Type B pancreatic cell (in vitro differentiated cells): Measurements from ENCODE around the gene NOSTRIN. TPM values are rescaled to one million over a fixed set of nuclear protein-coding genes. Genes with fewer than 3 reads are reported as not detected.

ENCODE experiments used
- DNase-seq: peaks from one replicate; pipeline ENCODE4 v3.0.0; 2021; ENCODE audit warnings: mixed read lengths; ENCODE audit not compliant: unreplicated experiment; ENCODE audit errors: extremely low spot score
- H3K27ac Mint-ChIP-seq: 2 replicates; pipeline ENCODE4 v1.8.0; 2021; ENCODE audit warnings: mild to moderate bottlenecking, mixed read lengths
- H3K27me3 Mint-ChIP-seq: 2 replicates; pipeline ENCODE4 v1.8.0; 2021; ENCODE audit warnings: mixed read lengths
- H3K36me3 Mint-ChIP-seq: 2 replicates; pipeline ENCODE4 v1.8.0; 2021; ENCODE audit warnings: mixed read lengths
- H3K4me1 Mint-ChIP-seq: one replicate; pipeline ENCODE4 v1.8.0; 2021; ENCODE audit warnings: mixed read lengths; ENCODE audit not compliant: unreplicated experiment
- H3K4me3 Mint-ChIP-seq: 2 replicates; pipeline ENCODE4 v1.8.0; 2021; ENCODE audit warnings: mild to moderate bottlenecking, mixed read lengths
- H3K9me3 Mint-ChIP-seq: 2 replicates; pipeline ENCODE4 v1.8.0; 2021; ENCODE audit warnings: mixed read lengths
- CTCF ChIP-seq: fragments of 200-600 bp; sonication (generic); conservative IDR thresholded peaks from 2 replicates; pipeline ENCODE4 v1.5.0; 2021; ENCODE audit warnings: antibody characterized with exemption, mild to moderate bottlenecking
- total RNA-seq: library from RNA; stranded (reverse); gene quantifications from 2 replicates; pipeline ENCODE4 v1.2.1, GENCODE V29; 2021; ENCODE audit warnings: low replicate concordance

NOSTRIN gene
- total RNA-seq, 1 donor from 2014 or later, result 2.5 TPM

DNA sequence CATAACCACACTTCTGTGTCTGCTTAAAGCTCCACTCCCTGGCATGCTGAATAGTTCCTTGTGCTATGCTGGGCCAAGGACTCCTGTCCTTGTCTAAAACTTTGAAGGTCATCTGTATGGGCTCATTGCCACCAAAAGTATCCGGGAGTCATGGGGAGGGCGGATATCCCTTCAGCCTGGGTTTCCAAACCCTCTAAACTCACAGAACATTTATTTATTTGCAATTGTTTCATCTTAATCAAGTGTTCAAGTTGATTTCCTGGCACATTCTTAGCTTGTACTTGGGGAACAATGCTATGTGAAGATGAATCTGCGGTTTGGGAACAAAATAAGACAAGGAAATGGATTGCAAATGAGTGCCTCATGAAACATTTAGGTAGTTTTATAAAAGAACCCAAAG lies 1.8 kb downstream of the NOSTRIN start:
- no peak overlapping the region for H3K27ac Mint-ChIP-seq
- no peak for TF ChIP-seq CTCF
- no peak overlapping the region for H3K4me3 Mint-ChIP-seq
- no peaks in the 10 kb centered on the region for H3K9me3 Mint-ChIP-seq
- H3K27me3 Mint-ChIP-seq, result no peaks in the 10 kb centered on the region
- no peak for DNase-seq
- peaks cover 24% of the 10 kb centered on the region for H3K4me1 Mint-ChIP-seq
- no peaks in the 10 kb centered on the region for H3K36me3 Mint-ChIP-seq

GRCh38 chr2:168805615-168806014 lies 3.2 kb downstream of the NOSTRIN start:
- no peak for DNase-seq
- TF ChIP-seq CTCF, result no peak
- Mint-ChIP-seq H3K36me3 (no peaks in the 10 kb centered on the region), H3K4me1 (peaks cover 16% of the 10 kb centered on the region), H3K9me3 (no peaks in the 10 kb centered on the region), H3K27ac (no peak overlapping the region), H3K27me3 (no peaks in the 10 kb centered on the region), H3K4me3 (no peak overlapping the region)

DNA sequence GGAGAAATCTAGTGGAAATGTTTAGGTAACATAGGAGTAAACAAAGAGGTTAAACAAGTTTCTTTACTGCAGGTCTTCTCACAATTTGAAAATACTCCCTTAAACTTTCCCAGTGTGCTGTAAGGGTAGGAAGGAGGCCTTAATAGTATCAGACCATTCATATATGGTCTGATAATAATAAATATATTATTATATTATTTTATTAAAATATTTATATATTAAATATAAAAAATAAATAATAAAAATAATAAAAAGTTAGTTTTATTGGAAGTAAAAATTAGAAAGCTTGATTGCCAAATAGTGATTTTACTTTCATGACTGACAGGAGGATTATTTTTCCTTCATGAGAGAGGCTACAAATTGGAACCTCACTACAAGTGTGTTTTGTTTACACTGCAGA lies 7.1 kb downstream of the NOSTRIN start:
- H3K4me1 Mint-ChIP-seq, result peaks cover 16% of the 10 kb centered on the region

DNA sequence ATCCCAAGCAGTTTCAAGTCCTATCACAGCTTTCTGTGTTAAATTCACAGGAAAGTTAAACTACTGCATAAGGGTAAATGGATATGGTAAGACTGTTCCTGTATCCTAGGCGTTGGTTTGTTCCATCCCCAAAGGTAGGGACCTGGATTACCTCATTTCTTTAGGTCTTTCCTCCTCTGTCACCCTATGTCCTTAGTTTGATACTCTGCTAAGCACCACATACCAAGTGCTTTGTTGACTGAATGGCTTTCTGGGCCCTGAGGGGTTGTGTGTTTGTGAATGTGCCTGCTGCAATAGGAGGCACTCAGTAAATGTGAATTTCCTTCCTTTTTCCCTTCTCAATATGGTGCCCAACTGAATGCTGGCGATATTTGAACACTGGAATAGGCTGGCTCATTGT lies 7.8 kb downstream of the NOSTRIN start:
- no peak for TF ChIP-seq CTCF
- Mint-ChIP-seq H3K27me3 (no peaks in the 10 kb centered on the region), H3K4me3 (no peak overlapping the region), H3K4me1 (peaks cover 17% of the 10 kb centered on the region), H3K36me3 (no peaks in the 10 kb centered on the region), H3K27ac (no peak overlapping the region), H3K9me3 (no peaks in the 10 kb centered on the region)
- DNase-seq, result no peak

More for the DNA sequence above, 7.1 kb downstream of the NOSTRIN start:
- TF ChIP-seq CTCF, result no peak
- Mint-ChIP-seq H3K36me3 (no peaks in the 10 kb centered on the region), H3K4me3 (no peak overlapping the region), H3K27me3 (no peaks in the 10 kb centered on the region), H3K9me3 (no peaks in the 10 kb centered on the region), H3K27ac (no peak overlapping the region)
- no peak for DNase-seq

GRCh38 chr2:168811696-168812095 lies 9.3 kb downstream of the NOSTRIN start:
- no peak overlapping the region for H3K4me3 Mint-ChIP-seq
- H3K27me3 Mint-ChIP-seq, result no peaks in the 10 kb centered on the region
- peaks cover 4% of the 10 kb centered on the region for H3K9me3 Mint-ChIP-seq
- no peak overlapping the region for H3K27ac Mint-ChIP-seq
- H3K4me1 Mint-ChIP-seq, result peaks cover 30% of the 10 kb centered on the region
- no peak for TF ChIP-seq CTCF
- no peaks in the 10 kb centered on the region for H3K36me3 Mint-ChIP-seq
- no peak for DNase-seq

DNA sequence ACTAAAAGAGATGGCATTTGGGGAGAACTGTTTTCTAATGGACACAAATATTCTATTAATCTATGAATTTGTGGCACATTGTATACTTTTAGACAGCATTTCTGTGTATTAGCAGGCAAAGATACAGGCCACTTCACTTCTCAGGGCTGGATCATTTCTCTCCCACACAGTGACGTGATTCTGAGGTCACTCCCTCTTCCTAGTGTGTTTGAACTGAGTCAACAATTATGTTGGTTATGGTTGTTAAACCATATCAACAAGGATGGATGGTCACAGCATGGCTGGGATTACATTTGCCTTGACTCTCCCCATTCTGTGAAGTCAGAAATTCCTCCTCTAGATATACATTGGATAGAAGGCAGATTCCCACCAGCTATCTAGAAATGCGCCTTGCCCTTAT lies 11.6 kb downstream of the NOSTRIN start:
- TF ChIP-seq CTCF, result no peak
- Mint-ChIP-seq H3K4me1 (peaks cover 32% of the 10 kb centered on the region), H3K4me3 (no peak overlapping the region), H3K27me3 (no peaks in the 10 kb centered on the region), H3K9me3 (peaks cover 4% of the 10 kb centered on the region), H3K27ac (no peak overlapping the region), H3K36me3 (no peaks in the 10 kb centered on the region)
- no peak for DNase-seq
